Small intestine (tissue), 7 donors: ENCODE results near the gene WDR59. TPM values are rescaled to one million over a fixed set of nuclear protein-coding genes. Genes with fewer than 3 reads are reported as not detected.
"Not testable (repeated sequence)": the region's sequence is repeated elsewhere in the genome, so short reads cannot be mapped to it uniquely, and the experiment has no call there.

Experiments
- DNase-seq, 2 donors: peaks; one replicate each; pipeline versions ENCODE4 v3.0.0 to v3.0.0-alpha.2; 2013
- FAIRE-seq: peaks from 2 replicates; lab custom pipeline; 2012; peaks lifted over from hg19 to GRCh38; lab: Jason Lieb, UNC
- H3K27ac ChIP-seq, 3 donors: one replicate each; pipeline ENCODE4 v1.5.1; 2013; ENCODE audit warnings: low read length in 2 of 3, mild to moderate bottlenecking in 2 of 3, control low read depth in 1 of 3, inconsistent platforms in 1 of 3, low read depth in 1 of 3, moderate library complexity in 1 of 3
- H3K27me3 ChIP-seq, 3 donors: one replicate each; pipeline ENCODE4 v1.6.1; 2013; ENCODE audit warnings: low read length in 3 of 3, inconsistent platforms in 1 of 3; ENCODE audit not compliant: control insufficient read depth in 3 of 3, insufficient read depth in 3 of 3
- H3K36me3 ChIP-seq, 3 donors: one replicate each; pipeline ENCODE4 v1.6.1; 2013; ENCODE audit warnings: low read length in 3 of 3, inconsistent platforms in 1 of 3, low read depth in 1 of 3, mild to moderate bottlenecking in 1 of 3, moderate library complexity in 1 of 3; ENCODE audit not compliant: control insufficient read depth in 3 of 3, insufficient read depth in 2 of 3
- H3K4me1 ChIP-seq, 3 donors: one replicate each; pipeline ENCODE4 v1.6.1; 2013; ENCODE audit warnings: low read length in 2 of 3, inconsistent platforms in 1 of 3, low read depth in 1 of 3, mild to moderate bottlenecking in 1 of 3, moderate library complexity in 1 of 3; ENCODE audit not compliant: control insufficient read depth in 3 of 3, insufficient read depth in 2 of 3
- H3K4me3 ChIP-seq, 3 donors: one replicate each; pipeline ENCODE4 v1.5.1; 2013; ENCODE audit warnings: low read length in 3 of 3, control low read depth in 1 of 3, inconsistent platforms in 1 of 3, low read depth in 1 of 3, mild to moderate bottlenecking in 1 of 3, moderate library complexity in 1 of 3
- H3K9me3 ChIP-seq, 2 donors: one replicate each; pipeline ENCODE4 v1.6.1; 2013; ENCODE audit warnings: low read depth in 1 of 2, low read length in 1 of 2; ENCODE audit not compliant: control insufficient read depth in 2 of 2, insufficient read depth in 1 of 2
- WGBS, 3 donors: extraction: QIAGEN DNeasy Blood & Tissue Kit; methylation state at CpG; one replicate each; pipeline ENCODE4 v1.1.7; 2013; 5-methylcytosine and 5-hydroxymethylcytosine counted together
- polyA plus RNA-seq, 4 donors: library from polyadenylated mRNA; stranded (reverse) in 3 of 4; unstranded in 1 of 4; fragments of 200-250 nt in 3 of 4; fragments of 120-200 nt in 1 of 4; gene quantifications; one replicate each; pipeline versions ENCODE4 v1.2.1 to v1.2.3, GENCODE V29; 2013
- donor health status: healthy with polysubstance abuse.
- donor health status: control.
- donor health status: control.
- donor health status: Bipolar disorder and iron deficiency.
- donor health status: healthy.

Gene WDR59
- polyA plus RNA-seq, 4 donors = 13.9 to 68.9 (median 25.2) TPM

- 82 to 86% (median 85%) methylated on average over 8 of the region's 8 CpGs for WGBS, 3 donors
- Histone ChIP-seq H3K9me3 (peaks cover 0 to 11% of the 10 kb centered on the region in 2 donors), H3K4me1 (peaks cover 0 to 3% (median 0%) of the 10 kb centered on the region in 3 donors), H3K36me3 (peaks cover 0 to 3% (median 0%) of the 10 kb centered on the region in 3 donors), H3K27ac (no peak overlapping the region), H3K4me3 (no peak overlapping the region), H3K27me3 (no peaks in the 10 kb centered on the region)
- no peak for DNase-seq
- no peak for FAIRE-seq
These were observed 34.1 kb upstream of the WDR59 start for GRCh38 chr16:75019007-75019406.

- no peak for FAIRE-seq
- Histone ChIP-seq H3K4me3 (no peak overlapping the region), H3K36me3 (peaks cover 0 to 3% (median 0%) of the 10 kb centered on the region in 3 donors), H3K9me3 (peaks cover 0 to 11% of the 10 kb centered on the region in 2 donors), H3K27ac (no peak overlapping the region), H3K4me1 (peaks cover 0 to 3% (median 0%) of the 10 kb centered on the region in 3 donors), H3K27me3 (no peaks in the 10 kb centered on the region)
- DNase-seq = no peak
- WGBS, 3 donors = 42 to 50% (median 45%) methylated on average over 3 of the region's 3 CpGs
These were observed 33.0 kb upstream of the WDR59 start for GRCh38 chr16:75017670-75018525.

- not testable (repeated sequence) for H3K4me3 ChIP-seq, H3K27me3 ChIP-seq, H3K9me3 ChIP-seq, FAIRE-seq, H3K27ac ChIP-seq, H3K4me1 ChIP-seq, H3K36me3 ChIP-seq, DNase-seq
- WGBS, 3 donors = 92 to 93% (median 93%) methylated on average over 11 to 12 of the region's 12 CpGs
These were observed 31.6 kb upstream of the WDR59 start for GRCh38 chr16:75016451-75017081.

GRCh38 chr16:75014318-75014717 is 29.4 kb upstream of the WDR59 start:
- H3K9me3 ChIP-seq = no peaks in the 10 kb centered on the region
- no peaks in the 10 kb centered on the region for H3K27me3 ChIP-seq
- no peak overlapping the region for H3K27ac ChIP-seq
- no peak overlapping the region for H3K4me3 ChIP-seq
- no peaks in the 10 kb centered on the region for H3K36me3 ChIP-seq
- 96 to 100% (median 99%) methylated on average over 2 of the region's 2 CpGs for WGBS, 3 donors
- peaks cover 0 to 13% (median 3%) of the 10 kb centered on the region in 3 donors for H3K4me1 ChIP-seq
- FAIRE-seq (no peak), DNase-seq (no peak)

GRCh38 chr16:75013123-75013522 is 28.2 kb upstream of the WDR59 start:
- not testable (repeated sequence) for DNase-seq, H3K9me3 ChIP-seq, FAIRE-seq, H3K4me3 ChIP-seq, H3K36me3 ChIP-seq, H3K27me3 ChIP-seq
- Histone ChIP-seq H3K4me1 (peaks cover 0 to 13% (median 3%) of the 10 kb centered on the region in 3 donors), H3K27ac (peak overlapping the region in 1 of 3 donors; percentile 83)
- WGBS, 3 donors = 88 to 96% (median 92%) methylated on average over 4 to 6 of the region's 6 CpGs

- DNase-seq = no peak
- no peaks in the 10 kb centered on the region for H3K9me3 ChIP-seq
- peaks cover 0 to 13% (median under 1%) of the 10 kb centered on the region in 3 donors for H3K4me1 ChIP-seq
- H3K27ac ChIP-seq = peak overlapping the region in 1 of 3 donors; percentile 83
- H3K4me3 ChIP-seq = no peak overlapping the region
- H3K36me3 ChIP-seq = peaks cover 0 to 2% (median 0%) of the 10 kb centered on the region in 3 donors
- H3K27me3 ChIP-seq = no peaks in the 10 kb centered on the region
- 52 to 70% (median 58%) methylated on average over 8 of the region's 8 CpGs for WGBS, 3 donors
- FAIRE-seq = no peak
These were observed 27.6 kb upstream of the WDR59 start for GRCh38 chr16:75012380-75013081.

GRCh38 chr16:75011634-75012307 is 26.8 kb upstream of the WDR59 start:
- H3K9me3 ChIP-seq = no peaks in the 10 kb centered on the region
- peak overlapping the region in 1 of 3 donors; percentile 83 for H3K27ac ChIP-seq
- FAIRE-seq (no peak), DNase-seq (no peak)
- no peaks in the 10 kb centered on the region for H3K27me3 ChIP-seq
- WGBS, 3 donors = 33 to 52% (median 35%) methylated on average over 3 of the region's 3 CpGs
- H3K36me3 ChIP-seq = peaks cover 0 to 2% (median 0%) of the 10 kb centered on the region in 3 donors
- peaks cover 0 to 13% (median 0%) of the 10 kb centered on the region in 3 donors for H3K4me1 ChIP-seq
- H3K4me3 ChIP-seq = no peak overlapping the region
